Measurements from ENCODE around the gene LCE5A. TPM values are rescaled to one million over a fixed set of nuclear protein-coding genes. Genes with fewer than 3 reads are reported as not detected.

Gene LCE5A
- total RNA-seq, 1 experiment from 2014 or later, result not detected

DNA sequence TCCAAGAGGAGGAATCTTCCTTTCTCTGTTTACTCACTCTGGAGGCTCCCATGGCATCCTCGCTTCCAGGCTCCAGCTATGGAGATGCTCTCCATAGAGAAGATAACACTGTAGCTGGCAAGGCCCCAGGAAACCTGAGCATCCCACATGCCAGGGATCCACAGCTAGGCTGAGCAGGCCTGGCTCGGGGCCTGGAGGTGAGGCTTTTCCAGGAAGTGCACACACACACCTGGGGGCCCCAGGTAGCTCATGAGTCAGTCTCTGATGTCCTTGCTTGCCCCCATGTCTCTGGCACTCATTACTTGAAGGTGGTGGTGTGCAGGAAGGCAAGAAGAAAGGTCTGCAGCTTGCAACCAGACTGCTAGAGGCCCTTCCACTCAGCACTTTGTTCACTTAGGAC, 5.5 kb upstream of the LCE5A start:
- ChIA-PET CTCF (no interaction called here), POLR2A (no interaction called here)
- no peaks in the 10 kb centered on the region; the same call in 1 of the 2 replicates for H3K27me3 ChIP-seq (ENCODE audit: control insufficient read depth, insufficient read depth, low read length)
- H3K9me3 ChIP-seq (ENCODE audit: control insufficient read depth, insufficient read depth, low read depth, low read length), result no peaks in the 10 kb centered on the region
- no peak for DNase-seq (ENCODE audit: low read depth, low spot score)
- intact Hi-C loops (cut with micrococcal nuclease; ENCODE audit: unreplicated experiment) (no loop called here), in situ Hi-C loops (cut with HindIII; ENCODE audit: low pct_unique_long_range_greater_than_20kb, low sequenced_read_pairs) (no loop called here)
- H3K4me3 ChIP-seq (ENCODE audit: low read depth in 2 of 2, low read length in 2 of 2), result no peak overlapping the region
- H3K36me3 ChIP-seq (ENCODE audit: control insufficient read depth, insufficient read depth, low read length), result no peaks in the 10 kb centered on the region
- BruUV-seq (replicated peaks), result no TSS peak
- no peaks in the 10 kb centered on the region for H3K4me1 ChIP-seq (ENCODE audit: control insufficient read depth, insufficient read depth, low read length)
- TF ChIP-seq, protein P1, sequence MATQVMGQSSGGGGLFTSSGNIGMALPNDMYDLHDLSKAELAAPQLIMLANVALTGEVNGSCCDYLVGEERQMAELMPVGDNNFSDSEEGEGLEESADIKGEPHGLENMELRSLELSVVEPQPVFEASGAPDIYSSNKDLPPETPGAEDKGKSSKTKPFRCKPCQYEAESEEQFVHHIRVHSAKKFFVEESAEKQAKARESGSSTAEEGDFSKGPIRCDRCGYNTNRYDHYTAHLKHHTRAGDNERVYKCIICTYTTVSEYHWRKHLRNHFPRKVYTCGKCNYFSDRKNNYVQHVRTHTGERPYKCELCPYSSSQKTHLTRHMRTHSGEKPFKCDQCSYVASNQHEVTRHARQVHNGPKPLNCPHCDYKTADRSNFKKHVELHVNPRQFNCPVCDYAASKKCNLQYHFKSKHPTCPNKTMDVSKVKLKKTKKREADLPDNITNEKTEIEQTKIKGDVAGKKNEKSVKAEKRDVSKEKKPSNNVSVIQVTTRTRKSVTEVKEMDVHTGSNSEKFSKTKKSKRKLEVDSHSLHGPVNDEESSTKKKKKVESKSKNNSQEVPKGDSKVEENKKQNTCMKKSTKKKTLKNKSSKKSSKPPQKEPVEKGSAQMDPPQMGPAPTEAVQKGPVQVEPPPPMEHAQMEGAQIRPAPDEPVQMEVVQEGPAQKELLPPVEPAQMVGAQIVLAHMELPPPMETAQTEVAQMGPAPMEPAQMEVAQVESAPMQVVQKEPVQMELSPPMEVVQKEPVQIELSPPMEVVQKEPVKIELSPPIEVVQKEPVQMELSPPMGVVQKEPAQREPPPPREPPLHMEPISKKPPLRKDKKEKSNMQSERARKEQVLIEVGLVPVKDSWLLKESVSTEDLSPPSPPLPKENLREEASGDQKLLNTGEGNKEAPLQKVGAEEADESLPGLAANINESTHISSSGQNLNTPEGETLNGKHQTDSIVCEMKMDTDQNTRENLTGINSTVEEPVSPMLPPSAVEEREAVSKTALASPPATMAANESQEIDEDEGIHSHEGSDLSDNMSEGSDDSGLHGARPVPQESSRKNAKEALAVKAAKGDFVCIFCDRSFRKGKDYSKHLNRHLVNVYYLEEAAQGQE (IDR thresholded peaks at IDR 0.05; ENCODE audit: insufficient read depth in 1 of 2, low read depth in 2 of 2, low read length in 1 of 2), result no peak
- TF ChIP-seq TCF7L2 (IDR thresholded peaks at IDR 0.05; ENCODE audit: low read depth, low read length), result no peak
- TF ChIP-seq, protein P2, sequence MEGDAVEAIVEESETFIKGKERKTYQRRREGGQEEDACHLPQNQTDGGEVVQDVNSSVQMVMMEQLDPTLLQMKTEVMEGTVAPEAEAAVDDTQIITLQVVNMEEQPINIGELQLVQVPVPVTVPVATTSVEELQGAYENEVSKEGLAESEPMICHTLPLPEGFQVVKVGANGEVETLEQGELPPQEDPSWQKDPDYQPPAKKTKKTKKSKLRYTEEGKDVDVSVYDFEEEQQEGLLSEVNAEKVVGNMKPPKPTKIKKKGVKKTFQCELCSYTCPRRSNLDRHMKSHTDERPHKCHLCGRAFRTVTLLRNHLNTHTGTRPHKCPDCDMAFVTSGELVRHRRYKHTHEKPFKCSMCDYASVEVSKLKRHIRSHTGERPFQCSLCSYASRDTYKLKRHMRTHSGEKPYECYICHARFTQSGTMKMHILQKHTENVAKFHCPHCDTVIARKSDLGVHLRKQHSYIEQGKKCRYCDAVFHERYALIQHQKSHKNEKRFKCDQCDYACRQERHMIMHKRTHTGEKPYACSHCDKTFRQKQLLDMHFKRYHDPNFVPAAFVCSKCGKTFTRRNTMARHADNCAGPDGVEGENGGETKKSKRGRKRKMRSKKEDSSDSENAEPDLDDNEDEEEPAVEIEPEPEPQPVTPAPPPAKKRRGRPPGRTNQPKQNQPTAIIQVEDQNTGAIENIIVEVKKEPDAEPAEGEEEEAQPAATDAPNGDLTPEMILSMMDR (IDR thresholded peaks at IDR 0.05), result no peak
- TF ChIP-seq SIN3A (IDR thresholded peaks at IDR 0.05; ENCODE audit: borderline replicate concordance, insufficient read depth, low read depth, low read length), result no peak
- TF ChIP-seq POLR2AphosphoS5 (IDR thresholded peaks at IDR 0.05; ENCODE audit: low read depth, low read length), result no peak
- H3K27ac ChIP-seq (ENCODE audit: low read length), result no peak overlapping the region
- no peak for ATAC-seq

DNA sequence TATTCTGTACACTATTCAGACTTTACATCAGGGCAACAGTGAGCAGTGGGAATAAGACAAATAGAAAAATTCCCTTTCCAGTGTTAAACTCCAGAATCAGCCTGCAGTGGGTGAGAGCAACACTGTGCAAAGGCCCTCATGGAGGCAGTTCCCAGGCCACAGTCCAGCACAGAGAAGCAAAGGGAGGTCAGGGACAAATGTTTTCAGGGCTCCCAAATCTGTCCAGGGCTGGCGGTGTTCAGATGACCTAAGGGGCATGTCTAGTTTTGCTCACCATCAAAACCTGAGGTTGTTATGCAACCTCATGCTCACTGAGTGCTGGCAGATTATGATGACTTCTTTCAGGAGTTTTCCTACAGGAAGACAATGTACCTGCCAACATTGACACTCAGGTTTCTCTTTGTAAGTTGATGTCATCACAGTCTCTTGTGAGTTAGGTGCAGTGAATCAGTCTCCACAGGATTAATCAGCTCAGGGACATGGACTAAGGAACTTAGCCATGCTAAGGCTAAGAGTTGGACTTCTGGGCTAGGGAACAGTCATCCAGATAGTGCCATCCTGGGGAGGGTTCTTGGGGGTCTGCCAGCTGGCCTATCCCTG, 3.6 kb upstream of the LCE5A start:
- intact Hi-C loops (cut with micrococcal nuclease; ENCODE audit: unreplicated experiment), result no loop called here
- ATAC-seq (no peak), DNase-seq (ENCODE audit: low read depth, low spot score) (no peak)
- Histone ChIP-seq H3K36me3 (ENCODE audit: control insufficient read depth, insufficient read depth, low read length) (no peaks in the 10 kb centered on the region), H3K9me3 (ENCODE audit: control insufficient read depth, insufficient read depth, low read depth, low read length) (no peaks in the 10 kb centered on the region), H3K4me1 (ENCODE audit: control insufficient read depth, insufficient read depth, low read length) (no peaks in the 10 kb centered on the region), H3K27ac (ENCODE audit: low read length) (no peak overlapping the region), H3K27me3 (ENCODE audit: control insufficient read depth, insufficient read depth, low read length) (no peaks in the 10 kb centered on the region; the same call in none of the 2 replicates), H3K4me3 (ENCODE audit: low read depth in 2 of 2, low read length in 2 of 2) (no peak overlapping the region)
- CTCF ChIA-PET, result no interaction called here
- TF ChIP-seq, protein P2 (IDR thresholded peaks at IDR 0.05), result no peak
- TF ChIP-seq SIN3A (IDR thresholded peaks at IDR 0.05; ENCODE audit: borderline replicate concordance, insufficient read depth, low read depth, low read length), result no peak
- no peak for TF ChIP-seq TCF7L2 (IDR thresholded peaks at IDR 0.05; ENCODE audit: low read depth, low read length)
- TF ChIP-seq POLR2AphosphoS5 (IDR thresholded peaks at IDR 0.05; ENCODE audit: low read depth, low read length), result no peak
- TF ChIP-seq, protein P1 (IDR thresholded peaks at IDR 0.05; ENCODE audit: insufficient read depth in 1 of 2, low read depth in 2 of 2, low read length in 1 of 2), result no peak
- no TSS peak for BruUV-seq (replicated peaks)
- POLR2A ChIA-PET, result no interaction called here
- in situ Hi-C loops (cut with HindIII; ENCODE audit: low pct_unique_long_range_greater_than_20kb, low sequenced_read_pairs), result no loop called here
